HEK293 (cell line): ENCODE data around the gene PLEKHA1.

Experiments
- CTCF ChIA-PET: fragments of 350-600 bp; formaldehyde crosslinking; extraction: SDS; loops from one replicate; lab custom pipeline; 2021; ENCODE audit warnings: antibody characterized with exemption; lab: Yijun Ruan, JAX
- POLR2A ChIA-PET: fragments of 300-600 bp; formaldehyde crosslinking; extraction: SDS; loops from one replicate; lab custom pipeline; 2020; ENCODE audit warnings: antibody characterized with exemption, inconsistent platforms; lab: Yijun Ruan, JAX
- H3K27ac ChIP-seq: fragments of 200-500 bp; sonication (Bioruptor generic); 2 replicates; pipeline ENCODE4 v1.5.1; 2014; ENCODE audit warnings: low read depth, low read length, control low read depth, inconsistent platforms; ENCODE audit errors: extremely low read depth
- H3K36me3 ChIP-seq, 2 experiments: fragments of 200-500 bp in 1 of 2; sonication (Bioruptor generic) in 1 of 2; 1 replicate in 1 of 2; 2 replicates in 1 of 2; pipeline ENCODE4 v1.5.1; 2014 to 2017; ENCODE audit warnings: inconsistent platforms in 2 of 2, low read length in 2 of 2; ENCODE audit not compliant: control insufficient read depth in 2 of 2, insufficient read depth in 1 of 2
- H3K4me1 ChIP-seq: fragments of 200-500 bp; sonication (Bioruptor generic); 2 replicates; pipeline ENCODE4 v1.5.1; 2014; ENCODE audit warnings: mild to moderate bottlenecking, low read length, inconsistent platforms; ENCODE audit not compliant: control insufficient read depth, insufficient read depth
- H3K4me3 ChIP-seq: 2 replicates; pipeline ENCODE4 v1.5.1; 2011; ENCODE audit warnings: low read depth, mild to moderate bottlenecking, control low read depth, low read length, moderate library complexity
- H3K9me3 ChIP-seq: fragments of 200-500 bp; sonication (Bioruptor generic); 2 replicates; pipeline ENCODE4 v1.5.1; 2014; ENCODE audit warnings: low read depth, low read length, inconsistent platforms; ENCODE audit not compliant: control insufficient read depth, insufficient read depth
- GLIS2 ChIP-seq: fragments of 450-650 bp; formaldehyde crosslinking; IDR thresholded peaks from 2 replicates; pipeline ENCODE4 v1.5.1; 2016; ENCODE audit warnings: missing biosample characterization, missing genetic modification characterization
- MYNN ChIP-seq: fragments of 450-650 bp; formaldehyde crosslinking; IDR thresholded peaks from 2 replicates; pipeline ENCODE4 v1.5.1; 2016; ENCODE audit warnings: missing biosample characterization, missing genetic modification characterization, borderline replicate concordance
- OVOL3 ChIP-seq: fragments of 450-650 bp; formaldehyde crosslinking; IDR thresholded peaks from 2 replicates; pipeline ENCODE4 v1.5.1; 2016; ENCODE audit warnings: missing biosample characterization, missing genetic modification characterization
- TCF7L2 ChIP-seq: IDR thresholded peaks from 2 replicates; pipeline ENCODE4 v1.6.1; 2011; ENCODE audit warnings: low read depth, mild to moderate bottlenecking, inconsistent platforms, low read length, moderate library complexity, borderline replicate concordance
- YY1 ChIP-seq: fragments of 450-650 bp; formaldehyde crosslinking; IDR thresholded peaks from 2 replicates; pipeline ENCODE4 v1.5.1; 2018; ENCODE audit warnings: missing biosample characterization, missing genetic modification characterization
- ZFP41 ChIP-seq: fragments of 450-650 bp; formaldehyde crosslinking; IDR thresholded peaks from 2 replicates; pipeline ENCODE4 v1.5.1; 2016; ENCODE audit warnings: missing biosample characterization, missing genetic modification characterization, borderline replicate concordance
- ZNF121 ChIP-seq: fragments of 450-650 bp; formaldehyde crosslinking; IDR thresholded peaks from 2 replicates; pipeline ENCODE4 v1.5.1; 2016; ENCODE audit warnings: missing biosample characterization, missing genetic modification characterization
- ZNF202 ChIP-seq: fragments of 450-650 bp; formaldehyde crosslinking; IDR thresholded peaks from 2 replicates; pipeline ENCODE4 v1.5.1; 2016; ENCODE audit warnings: missing biosample characterization, missing genetic modification characterization, borderline replicate concordance
- ZNF23 ChIP-seq: fragments of 450-650 bp; formaldehyde crosslinking; IDR thresholded peaks from 2 replicates; pipeline ENCODE4 v1.5.1; 2016; ENCODE audit warnings: missing biosample characterization, missing genetic modification characterization, borderline replicate concordance
- ZNF24 ChIP-seq: fragments of 450-650 bp; formaldehyde crosslinking; IDR thresholded peaks from 2 replicates; pipeline ENCODE4 v1.5.1; 2016; ENCODE audit warnings: missing biosample characterization, missing genetic modification characterization
- ZNF274 ChIP-seq, 2 experiments: fragments of 200-500 bp in 1 of 2; fragments of 450-650 bp in 1 of 2; sonication (Bioruptor generic) in 1 of 2; formaldehyde crosslinking in 1 of 2; IDR thresholded peaks; 2 replicates each; pipeline versions ENCODE4 v1.5.1 to v1.6.1; 2014 to 2016; ENCODE audit warnings: borderline replicate concordance in 1 of 2, inconsistent platforms in 1 of 2, low read length in 1 of 2, missing biosample characterization in 1 of 2, missing genetic modification characterization in 1 of 2
- ZNF302 ChIP-seq: fragments of 450-650 bp; formaldehyde crosslinking; IDR thresholded peaks from 2 replicates; pipeline ENCODE4 v1.5.1; 2016; ENCODE audit warnings: missing biosample characterization, missing genetic modification characterization, low read depth
- ZNF416 ChIP-seq: fragments of 450-650 bp; formaldehyde crosslinking; IDR thresholded peaks from 2 replicates; pipeline ENCODE4 v1.5.1; 2016; ENCODE audit warnings: missing biosample characterization, missing genetic modification characterization
- ZNF561 ChIP-seq: fragments of 450-650 bp; IDR thresholded peaks from 2 replicates; pipeline ENCODE4 v1.5.1; 2018; ENCODE audit warnings: missing biosample characterization, missing genetic modification characterization, borderline replicate concordance
- ZNF571 ChIP-seq: fragments of 450-650 bp; formaldehyde crosslinking; IDR thresholded peaks from 2 replicates; pipeline ENCODE4 v1.5.0; 2017; ENCODE audit warnings: missing biosample characterization, missing genetic modification characterization
- ZNF747 ChIP-seq: fragments of 450-650 bp; formaldehyde crosslinking; IDR thresholded peaks from 2 replicates; pipeline ENCODE4 v1.5.1; 2016; ENCODE audit warnings: missing biosample characterization, missing genetic modification characterization
- ZNF76 ChIP-seq: fragments of 450-650 bp; formaldehyde crosslinking; IDR thresholded peaks from 2 replicates; pipeline ENCODE4; 2016; ENCODE audit warnings: low read depth, missing biosample characterization, missing genetic modification characterization, borderline replicate concordance
- TF ChIP-seq, protein P1 (sequence below): fragments of 450-650 bp; formaldehyde crosslinking; IDR thresholded peaks from 2 replicates; pipeline ENCODE4 v1.5.1; 2017; ENCODE audit warnings: missing biosample characterization, missing genetic modification characterization
- TF ChIP-seq, protein P2 (sequence below): fragments of 450-650 bp; formaldehyde crosslinking; IDR thresholded peaks from 2 replicates; pipeline ENCODE4 v1.5.1; 2016; ENCODE audit warnings: missing biosample characterization, missing genetic modification characterization
- TF ChIP-seq, protein P3 (sequence below): fragments of 450-650 bp; formaldehyde crosslinking; IDR thresholded peaks from 2 replicates; pipeline ENCODE4 v1.5.1; 2016; ENCODE audit warnings: missing biosample characterization, missing genetic modification characterization
- TF ChIP-seq, protein P4 (sequence below): fragments of 450-650 bp; formaldehyde crosslinking; IDR thresholded peaks from 2 replicates; pipeline ENCODE4 v1.5.1; 2017; ENCODE audit warnings: missing biosample characterization, missing genetic modification characterization
- TF ChIP-seq, protein P5 (sequence below): fragments of 450-650 bp; formaldehyde crosslinking; IDR thresholded peaks from 2 replicates; pipeline ENCODE4 v1.5.1; 2017; ENCODE audit warnings: missing biosample characterization, missing genetic modification characterization
- TF ChIP-seq, protein P6 (sequence below): fragments of 450-650 bp; formaldehyde crosslinking; IDR thresholded peaks from 2 replicates; pipeline ENCODE4 v1.5.1; 2016; ENCODE audit warnings: missing biosample characterization, missing genetic modification characterization

Gene PLEKHA1

DNA sequence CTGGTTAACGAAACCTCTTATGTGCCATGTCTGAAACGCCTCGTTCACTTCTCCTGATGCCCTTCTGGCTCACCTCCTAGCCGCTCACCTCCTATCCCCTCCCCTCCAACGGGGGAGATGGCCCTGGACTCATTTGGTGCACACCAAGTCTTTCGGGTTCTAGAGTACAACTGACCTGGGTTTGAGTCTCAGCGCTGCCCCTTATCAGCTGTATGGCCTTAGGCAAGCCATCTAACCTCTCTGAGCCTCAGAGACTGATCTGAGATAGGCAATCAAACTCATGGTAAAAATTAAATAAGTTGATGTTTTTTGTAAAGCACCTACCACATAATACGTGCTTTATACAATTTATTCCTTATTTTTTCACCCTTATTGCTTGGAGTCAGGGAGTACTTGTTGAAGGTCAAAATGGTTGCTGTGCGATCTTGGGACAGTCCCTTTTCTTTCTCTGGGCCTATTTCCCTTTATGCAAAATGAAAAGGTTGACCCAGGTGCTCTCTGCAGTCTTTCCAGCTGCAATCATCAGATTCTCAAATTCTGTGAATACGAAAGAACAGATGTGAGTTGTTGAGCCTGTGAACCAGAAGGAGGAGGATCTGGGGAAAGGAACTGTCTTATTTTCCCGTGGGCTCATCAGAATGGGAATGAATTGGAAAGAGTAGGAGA lies 31.2 kb upstream of the PLEKHA1 start:
- POLR2A ChIA-PET: no interaction called here
- CTCF ChIA-PET: interaction anchor here (0.6 to 5.1 kb wide), 24 partner anchors 9 to 347 kb away, joined by 3 to 60 read pairs (median 4); no protein-coding TSS in a partner anchor
- no peaks in the 10 kb centered on the region for H3K4me1 ChIP-seq
- no peaks in the 10 kb centered on the region for H3K36me3 ChIP-seq
- no peak overlapping the region for H3K27ac ChIP-seq
- H3K4me3 ChIP-seq: no peak overlapping the region
- no peaks in the 10 kb centered on the region for H3K9me3 ChIP-seq
- no peak for TF ChIP-seq ZNF302 (tag by site-specific recombination)
- no peak for TF ChIP-seq ZNF121 (tag by site-specific recombination)
- TF ChIP-seq, protein P1, sequence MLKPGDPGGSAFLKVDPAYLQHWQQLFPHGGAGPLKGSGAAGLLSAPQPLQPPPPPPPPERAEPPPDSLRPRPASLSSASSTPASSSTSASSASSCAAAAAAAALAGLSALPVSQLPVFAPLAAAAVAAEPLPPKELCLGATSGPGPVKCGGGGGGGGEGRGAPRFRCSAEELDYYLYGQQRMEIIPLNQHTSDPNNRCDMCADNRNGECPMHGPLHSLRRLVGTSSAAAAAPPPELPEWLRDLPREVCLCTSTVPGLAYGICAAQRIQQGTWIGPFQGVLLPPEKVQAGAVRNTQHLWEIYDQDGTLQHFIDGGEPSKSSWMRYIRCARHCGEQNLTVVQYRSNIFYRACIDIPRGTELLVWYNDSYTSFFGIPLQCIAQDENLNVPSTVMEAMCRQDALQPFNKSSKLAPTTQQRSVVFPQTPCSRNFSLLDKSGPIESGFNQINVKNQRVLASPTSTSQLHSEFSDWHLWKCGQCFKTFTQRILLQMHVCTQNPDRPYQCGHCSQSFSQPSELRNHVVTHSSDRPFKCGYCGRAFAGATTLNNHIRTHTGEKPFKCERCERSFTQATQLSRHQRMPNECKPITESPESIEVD (tag by site-specific recombination): no peak
- no peak for TF ChIP-seq ZNF23
- no peak for TF ChIP-seq ZFP41
- no peak for TF ChIP-seq ZNF747
- no peak for TF ChIP-seq ZNF76 (tag by site-specific recombination)
- no peak for TF ChIP-seq ZNF274 (IDR thresholded peaks at IDR 0.05; ENCODE audit: low read length)
- no peak for TF ChIP-seq ZNF274 (tag by site-specific recombination; IDR thresholded peaks at IDR 0.05; ENCODE audit: borderline replicate concordance)
- no peak for TF ChIP-seq YY1 (tag by site-specific recombination)
- no peak for TF ChIP-seq ZNF561
- TF ChIP-seq ZNF24 (tag by site-specific recombination): no peak
- no peak for TF ChIP-seq OVOL3
- TF ChIP-seq, protein P2, sequence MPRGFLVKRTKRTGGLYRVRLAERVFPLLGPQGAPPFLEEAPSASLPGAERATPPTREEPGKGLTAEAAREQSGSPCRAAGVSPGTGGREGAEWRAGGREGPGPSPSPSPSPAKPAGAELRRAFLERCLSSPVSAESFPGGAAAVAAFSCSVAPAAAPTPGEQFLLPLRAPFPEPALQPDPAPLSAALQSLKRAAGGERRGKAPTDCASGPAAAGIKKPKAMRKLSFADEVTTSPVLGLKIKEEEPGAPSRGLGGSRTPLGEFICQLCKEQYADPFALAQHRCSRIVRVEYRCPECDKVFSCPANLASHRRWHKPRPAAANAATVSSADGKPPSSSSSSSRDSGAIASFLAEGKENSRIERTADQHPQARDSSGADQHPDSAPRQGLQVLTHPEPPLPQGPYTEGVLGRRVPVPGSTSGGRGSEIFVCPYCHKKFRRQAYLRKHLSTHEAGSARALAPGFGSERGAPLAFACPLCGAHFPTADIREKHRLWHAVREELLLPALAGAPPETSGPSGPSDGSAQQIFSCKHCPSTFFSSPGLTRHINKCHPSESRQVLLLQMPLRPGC: no peak
- no peak for TF ChIP-seq TCF7L2
- TF ChIP-seq ZNF416 (tag by site-specific recombination): no peak
- TF ChIP-seq, protein P3, sequence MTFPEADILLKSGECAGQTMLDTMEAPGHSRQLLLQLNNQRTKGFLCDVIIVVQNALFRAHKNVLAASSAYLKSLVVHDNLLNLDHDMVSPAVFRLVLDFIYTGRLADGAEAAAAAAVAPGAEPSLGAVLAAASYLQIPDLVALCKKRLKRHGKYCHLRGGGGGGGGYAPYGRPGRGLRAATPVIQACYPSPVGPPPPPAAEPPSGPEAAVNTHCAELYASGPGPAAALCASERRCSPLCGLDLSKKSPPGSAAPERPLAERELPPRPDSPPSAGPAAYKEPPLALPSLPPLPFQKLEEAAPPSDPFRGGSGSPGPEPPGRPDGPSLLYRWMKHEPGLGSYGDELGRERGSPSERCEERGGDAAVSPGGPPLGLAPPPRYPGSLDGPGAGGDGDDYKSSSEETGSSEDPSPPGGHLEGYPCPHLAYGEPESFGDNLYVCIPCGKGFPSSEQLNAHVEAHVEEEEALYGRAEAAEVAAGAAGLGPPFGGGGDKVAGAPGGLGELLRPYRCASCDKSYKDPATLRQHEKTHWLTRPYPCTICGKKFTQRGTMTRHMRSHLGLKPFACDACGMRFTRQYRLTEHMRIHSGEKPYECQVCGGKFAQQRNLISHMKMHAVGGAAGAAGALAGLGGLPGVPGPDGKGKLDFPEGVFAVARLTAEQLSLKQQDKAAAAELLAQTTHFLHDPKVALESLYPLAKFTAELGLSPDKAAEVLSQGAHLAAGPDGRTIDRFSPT: no peak

DNA sequence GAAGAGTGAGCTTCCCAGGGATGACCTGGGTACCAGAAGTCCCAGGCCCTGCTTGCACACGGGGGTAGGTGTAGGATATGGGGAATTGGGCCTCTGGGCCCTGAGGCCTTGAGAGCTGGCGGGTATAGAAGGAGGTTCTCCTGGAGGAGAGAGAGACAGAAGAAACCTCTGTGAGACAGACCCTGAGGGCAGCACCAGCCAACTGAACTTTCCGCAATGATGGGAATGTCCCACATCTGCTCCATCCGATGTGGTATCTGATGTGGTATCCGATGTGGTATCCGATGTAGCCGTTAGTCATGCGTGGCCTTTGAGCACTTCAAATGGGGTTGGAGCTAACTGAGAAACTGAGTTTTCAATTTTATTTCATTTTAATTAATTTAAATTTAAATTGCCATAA lies 30.6 kb upstream of the PLEKHA1 start:
- Histone ChIP-seq H3K4me3 (no peak overlapping the region), H3K36me3 (no peaks in the 10 kb centered on the region), H3K27ac (no peak overlapping the region), H3K9me3 (no peaks in the 10 kb centered on the region), H3K4me1 (no peaks in the 10 kb centered on the region)
- POLR2A ChIA-PET: interaction anchor here (0.7 kb wide), 1 partner anchor 164 kb away, joined by 3 read pairs; no protein-coding TSS in a partner anchor
- CTCF ChIA-PET: interaction anchor here (0.6 to 5.1 kb wide), 9 partner anchors 24 to 222 kb away, joined by 3 to 60 read pairs (median 6); no protein-coding TSS in a partner anchor
- TF ChIP-seq GLIS2 (tag by site-specific recombination): no peak
- TF ChIP-seq MYNN (tag by site-specific recombination): no peak
- no peak for TF ChIP-seq ZNF202
- TF ChIP-seq, protein P4, sequence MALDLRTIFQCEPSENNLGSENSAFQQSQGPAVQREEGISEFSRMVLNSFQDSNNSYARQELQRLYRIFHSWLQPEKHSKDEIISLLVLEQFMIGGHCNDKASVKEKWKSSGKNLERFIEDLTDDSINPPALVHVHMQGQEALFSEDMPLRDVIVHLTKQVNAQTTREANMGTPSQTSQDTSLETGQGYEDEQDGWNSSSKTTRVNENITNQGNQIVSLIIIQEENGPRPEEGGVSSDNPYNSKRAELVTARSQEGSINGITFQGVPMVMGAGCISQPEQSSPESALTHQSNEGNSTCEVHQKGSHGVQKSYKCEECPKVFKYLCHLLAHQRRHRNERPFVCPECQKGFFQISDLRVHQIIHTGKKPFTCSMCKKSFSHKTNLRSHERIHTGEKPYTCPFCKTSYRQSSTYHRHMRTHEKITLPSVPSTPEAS (tag by site-specific recombination): no peak
- TF ChIP-seq, protein P5, sequence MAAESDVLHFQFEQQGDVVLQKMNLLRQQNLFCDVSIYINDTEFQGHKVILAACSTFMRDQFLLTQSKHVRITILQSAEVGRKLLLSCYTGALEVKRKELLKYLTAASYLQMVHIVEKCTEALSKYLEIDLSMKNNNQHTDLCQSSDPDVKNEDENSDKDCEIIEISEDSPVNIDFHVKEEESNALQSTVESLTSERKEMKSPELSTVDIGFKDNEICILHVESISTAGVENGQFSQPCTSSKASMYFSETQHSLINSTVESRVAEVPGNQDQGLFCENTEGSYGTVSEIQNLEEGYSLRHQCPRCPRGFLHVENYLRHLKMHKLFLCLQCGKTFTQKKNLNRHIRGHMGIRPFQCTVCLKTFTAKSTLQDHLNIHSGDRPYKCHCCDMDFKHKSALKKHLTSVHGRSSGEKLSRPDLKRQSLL: no peak
- TF ChIP-seq, protein P6, sequence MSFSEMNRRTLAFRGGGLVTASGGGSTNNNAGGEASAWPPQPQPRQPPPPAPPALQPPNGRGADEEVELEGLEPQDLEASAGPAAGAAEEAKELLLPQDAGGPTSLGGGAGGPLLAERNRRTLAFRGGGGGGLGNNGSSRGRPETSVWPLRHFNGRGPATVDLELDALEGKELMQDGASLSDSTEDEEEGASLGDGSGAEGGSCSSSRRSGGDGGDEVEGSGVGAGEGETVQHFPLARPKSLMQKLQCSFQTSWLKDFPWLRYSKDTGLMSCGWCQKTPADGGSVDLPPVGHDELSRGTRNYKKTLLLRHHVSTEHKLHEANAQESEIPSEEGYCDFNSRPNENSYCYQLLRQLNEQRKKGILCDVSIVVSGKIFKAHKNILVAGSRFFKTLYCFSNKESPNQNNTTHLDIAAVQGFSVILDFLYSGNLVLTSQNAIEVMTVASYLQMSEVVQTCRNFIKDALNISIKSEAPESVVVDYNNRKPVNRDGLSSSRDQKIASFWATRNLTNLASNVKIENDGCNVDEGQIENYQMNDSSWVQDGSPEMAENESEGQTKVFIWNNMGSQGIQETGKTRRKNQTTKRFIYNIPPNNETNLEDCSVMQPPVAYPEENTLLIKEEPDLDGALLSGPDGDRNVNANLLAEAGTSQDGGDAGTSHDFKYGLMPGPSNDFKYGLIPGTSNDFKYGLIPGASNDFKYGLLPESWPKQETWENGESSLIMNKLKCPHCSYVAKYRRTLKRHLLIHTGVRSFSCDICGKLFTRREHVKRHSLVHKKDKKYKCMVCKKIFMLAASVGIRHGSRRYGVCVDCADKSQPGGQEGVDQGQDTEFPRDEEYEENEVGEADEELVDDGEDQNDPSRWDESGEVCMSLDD: no peak
- TF ChIP-seq ZNF571: no peak
